ENCODE measurements around the gene PRKCH. TPM values are rescaled to one million over a fixed set of nuclear protein-coding genes. Genes with fewer than 3 reads are reported as not detected.

PRKCH gene
- 100 to 1,000 TPM; 109 to 145 TPM for total RNA-seq

DNA sequence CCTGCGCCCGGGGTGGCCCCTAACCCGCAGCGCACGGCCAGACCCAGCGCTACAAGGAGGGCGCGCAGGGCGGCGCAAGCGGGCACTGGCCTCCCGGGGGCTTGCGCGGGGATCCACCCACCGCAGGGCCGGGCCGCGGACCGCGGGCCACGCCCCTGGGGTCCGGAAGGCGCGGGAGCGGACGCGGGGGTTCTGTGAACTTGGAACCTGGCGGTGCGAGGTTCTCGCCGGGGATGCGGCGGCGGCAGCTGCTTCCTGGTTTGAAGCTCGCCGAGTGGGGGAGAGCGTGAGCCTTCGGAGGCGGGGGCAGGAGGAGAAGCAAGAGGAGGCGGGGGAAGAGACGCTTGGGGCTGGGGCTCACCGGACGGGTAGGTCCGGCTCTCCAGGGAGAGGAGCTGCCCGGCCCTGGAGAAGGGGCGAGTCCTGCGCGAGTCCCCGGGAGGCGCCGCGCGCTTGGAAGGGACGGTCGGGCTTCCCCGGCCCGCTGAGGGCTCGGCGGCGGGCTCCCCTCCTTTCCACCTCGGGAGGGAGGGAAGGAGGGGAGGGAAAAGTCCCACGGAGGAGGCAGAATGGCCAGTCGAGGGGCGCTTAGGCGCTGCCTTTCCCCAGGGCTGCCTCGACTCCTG, at the start of gene PRKCH:
TSS of gene PRKCH (plus strand) at position 195 of the 626 bp plus-strand sequence. CDS start 523 bp downstream, outside the sequence.
- Mint-ChIP-seq H3K9me3 (ENCODE audit: low read depth) (peaks cover 1% of the 10 kb centered on the region), H3K27me3 (no peaks in the 10 kb centered on the region), H3K4me3 (peak within 1 kb of the TSS; percentile 92), H3K4me1 (peaks cover 26% of the 10 kb centered on the region), H3K27ac (peak within 1 kb of the TSS; percentile 94), H3K36me3 (ENCODE audit: low read depth) (peaks cover 33% of the 10 kb centered on the region)
- POLR2A ChIA-PET: interaction anchor here (0.8 to 1.1 kb wide), 3 partner anchors 9 to 67 kb away, joined by 3 to 5 read pairs (median 3); no protein-coding TSS in a partner anchor
- peak; percentile 90 for DNase-seq
- intact Hi-C loops (cut with DNase I, micrococcal nuclease): loop anchor here (2.0 to 5.0 kb wide), 3 partner anchors 25 to 376 kb away; partner anchors contain the start of gene HIF1A (in 1 of the 2)
- CTCF ChIA-PET: interaction anchor here (0.6 to 3.7 kb wide), 7 partner anchors 12 to 346 kb away, joined by 3 to 17 read pairs (median 4); no protein-coding TSS in a partner anchor
- peak; percentile 63 for ATAC-seq

DNA sequence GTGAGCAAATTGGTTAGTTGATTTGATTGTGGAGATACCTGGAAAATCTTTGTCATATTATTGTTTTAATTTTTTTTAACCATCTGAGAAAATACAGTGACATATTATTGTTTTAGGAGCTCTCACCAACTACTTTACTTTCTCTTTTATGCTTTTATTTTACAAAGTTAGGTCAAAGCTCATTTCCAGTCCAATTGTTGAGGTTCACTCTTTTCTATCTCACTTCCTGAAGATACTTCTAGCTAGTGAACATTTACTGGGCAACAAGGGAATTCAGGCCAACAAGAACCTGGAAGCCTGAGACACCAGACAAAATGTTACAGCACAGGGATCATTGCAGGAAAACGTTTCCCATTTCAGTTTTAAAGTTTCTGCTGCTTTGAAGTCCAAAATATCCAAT, 44.1 kb upstream of the PRKCH start:
- H3K27ac Mint-ChIP-seq: no peak overlapping the region
- H3K27me3 Mint-ChIP-seq: peaks cover 14% of the 10 kb centered on the region
- ChIA-PET POLR2A (no interaction called here), CTCF (interaction anchor here (0.8 to 1.5 kb wide), 4 partner anchors 8 to 652 kb away, joined by 3 to 4 read pairs (median 4); no protein-coding TSS in a partner anchor)
- intact Hi-C loops (cut with DNase I, micrococcal nuclease): no loop called here
- H3K4me1 Mint-ChIP-seq: peaks cover 18% of the 10 kb centered on the region
- H3K9me3 Mint-ChIP-seq (ENCODE audit: low read depth): no peaks in the 10 kb centered on the region
- H3K4me3 Mint-ChIP-seq: no peak overlapping the region
- ATAC-seq (no peak), DNase-seq (no peak)
- H3K36me3 Mint-ChIP-seq (ENCODE audit: low read depth): no peaks in the 10 kb centered on the region

- no peaks in the 10 kb centered on the region for H3K9me3 Mint-ChIP-seq (ENCODE audit: low read depth)
- H3K36me3 Mint-ChIP-seq (ENCODE audit: low read depth): no peaks in the 10 kb centered on the region
- H3K27me3 Mint-ChIP-seq: peaks cover 14% of the 10 kb centered on the region
- H3K27ac Mint-ChIP-seq: no peak overlapping the region
- intact Hi-C loops (cut with DNase I, micrococcal nuclease): no loop called here
- CTCF ChIA-PET: interaction anchor here (0.7 to 3.7 kb wide), 8 partner anchors 8 to 653 kb away, joined by 3 to 20 read pairs (median 4); no protein-coding TSS in a partner anchor
- no peak for DNase-seq
- POLR2A ChIA-PET: no interaction called here
- H3K4me3 Mint-ChIP-seq: no peak overlapping the region
- peaks cover 18% of the 10 kb centered on the region for H3K4me1 Mint-ChIP-seq
- no peak for ATAC-seq
Measured at GRCh38 chr14:61277784-61278183, 43.6 kb upstream of the PRKCH start.

- Mint-ChIP-seq H3K27me3 (peaks cover 10% of the 10 kb centered on the region), H3K27ac (no peak overlapping the region), H3K36me3 (ENCODE audit: low read depth) (no peaks in the 10 kb centered on the region), H3K4me3 (no peak overlapping the region), H3K9me3 (ENCODE audit: low read depth) (no peaks in the 10 kb centered on the region), H3K4me1 (peaks cover 25% of the 10 kb centered on the region)
- ChIA-PET POLR2A (no interaction called here), CTCF (interaction anchor here (0.6 to 3.7 kb wide), 10 partner anchors 10 to 559 kb away, joined by 3 to 20 read pairs (median 4); no protein-coding TSS in a partner anchor)
- ATAC-seq (no peak), DNase-seq (no peak)
- intact Hi-C loops (cut with DNase I, micrococcal nuclease): no loop called here
Measured at GRCh38 chr14:61279082-61279481, 42.3 kb upstream of the PRKCH start.

- ATAC-seq: peak; percentile 42
- intact Hi-C loops (cut with DNase I, micrococcal nuclease): loop anchor here in 1 of 2 experiments (5.0 kb wide), 1 partner anchor 557 kb away; no protein-coding TSS in a partner anchor
Measured at GRCh38 chr14:61280092-61280525, 41.3 kb upstream of the PRKCH start.

GRCh38 chr14:61280526-61281185, 40.7 kb upstream of the PRKCH start:
- H3K4me3 Mint-ChIP-seq: peak overlapping the region; percentile 82
- peaks cover 28% of the 10 kb centered on the region for H3K4me1 Mint-ChIP-seq
- ChIA-PET CTCF (interaction anchor here (0.5 to 3.7 kb wide), 20 partner anchors 10 to 836 kb away, joined by 3 to 20 read pairs (median 3); no protein-coding TSS in a partner anchor), POLR2A (interaction anchor here (1.0 kb wide), 1 partner anchor 171 kb away, joined by 3 read pairs; no protein-coding TSS in a partner anchor)
- intact Hi-C loops (cut with DNase I, micrococcal nuclease): loop anchor here in 1 of 2 experiments (5.0 kb wide), 1 partner anchor 557 kb away; no protein-coding TSS in a partner anchor
- peaks cover 8% of the 10 kb centered on the region for H3K27me3 Mint-ChIP-seq
- H3K9me3 Mint-ChIP-seq (ENCODE audit: low read depth): no peaks in the 10 kb centered on the region
- peak overlapping the region; percentile 87 for H3K27ac Mint-ChIP-seq
- ATAC-seq (peak; percentile 90), DNase-seq (peak; percentile 88)
- H3K36me3 Mint-ChIP-seq (ENCODE audit: low read depth): no peaks in the 10 kb centered on the region

More at GRCh38 chr14:61280092-61280525, 41.3 kb upstream of the PRKCH start:
- ChIA-PET POLR2A (interaction anchor here (1.0 kb wide), 1 partner anchor 171 kb away, joined by 3 read pairs; no protein-coding TSS in a partner anchor), CTCF (interaction anchor here (0.6 to 3.7 kb wide), 20 partner anchors 10 to 836 kb away, joined by 3 to 20 read pairs (median 4); no protein-coding TSS in a partner anchor)
- peak; percentile 70 for DNase-seq
- Mint-ChIP-seq H3K9me3 (ENCODE audit: low read depth) (no peaks in the 10 kb centered on the region), H3K4me3 (peak overlapping the region; percentile 82), H3K36me3 (ENCODE audit: low read depth) (no peaks in the 10 kb centered on the region), H3K27me3 (peaks cover 8% of the 10 kb centered on the region), H3K4me1 (peaks cover 28% of the 10 kb centered on the region), H3K27ac (peak overlapping the region; percentile 87)

GRCh38 chr14:61281186-61281947, 40.0 kb upstream of the PRKCH start, which contains the start of gene TMEM30B:
TMEM30B (minus strand) TSS chr14:61281338; CDS start chr14:61281147, 191 bp downstream.
- DNase-seq (peak; percentile 38), ATAC-seq (peak; percentile 3)
- CTCF ChIA-PET: interaction anchor here (0.5 to 3.7 kb wide), 25 partner anchors 9 to 556 kb away, joined by 3 to 20 read pairs (median 3); no protein-coding TSS in a partner anchor
- Mint-ChIP-seq H3K36me3 (ENCODE audit: low read depth) (no peaks in the 10 kb centered on the region), H3K9me3 (ENCODE audit: low read depth) (no peaks in the 10 kb centered on the region), H3K27me3 (peaks cover 8% of the 10 kb centered on the region), H3K27ac (peak within 1 kb of the TSS; percentile 87), H3K4me3 (peak within 1 kb of the TSS; percentile 82), H3K4me1 (peaks cover 28% of the 10 kb centered on the region)
- POLR2A ChIA-PET: interaction anchor here (1.0 kb wide), 1 partner anchor 170 kb away, joined by 3 read pairs; no protein-coding TSS in a partner anchor
- intact Hi-C loops (cut with DNase I, micrococcal nuclease): loop anchor here in 1 of 2 experiments (5.0 kb wide), 1 partner anchor 556 kb away; no protein-coding TSS in a partner anchor

- Mint-ChIP-seq H3K4me3 (peak overlapping the region; percentile 17), H3K4me1 (peaks cover 30% of the 10 kb centered on the region), H3K9me3 (ENCODE audit: low read depth) (no peaks in the 10 kb centered on the region), H3K27me3 (peaks cover 8% of the 10 kb centered on the region), H3K27ac (no peak overlapping the region), H3K36me3 (ENCODE audit: low read depth) (no peaks in the 10 kb centered on the region)
- ATAC-seq: no peak
- intact Hi-C loops (cut with DNase I, micrococcal nuclease): loop anchor here in 1 of 2 experiments (5.0 kb wide), 1 partner anchor 555 kb away; no protein-coding TSS in a partner anchor
- no peak for DNase-seq
- ChIA-PET POLR2A (no interaction called here), CTCF (interaction anchor here (0.7 to 2.4 kb wide), 12 partner anchors 9 to 556 kb away, joined by 3 to 12 read pairs (median 4); no protein-coding TSS in a partner anchor)
Measured at GRCh38 chr14:61281948-61282275, 39.5 kb upstream of the PRKCH start.

DNA sequence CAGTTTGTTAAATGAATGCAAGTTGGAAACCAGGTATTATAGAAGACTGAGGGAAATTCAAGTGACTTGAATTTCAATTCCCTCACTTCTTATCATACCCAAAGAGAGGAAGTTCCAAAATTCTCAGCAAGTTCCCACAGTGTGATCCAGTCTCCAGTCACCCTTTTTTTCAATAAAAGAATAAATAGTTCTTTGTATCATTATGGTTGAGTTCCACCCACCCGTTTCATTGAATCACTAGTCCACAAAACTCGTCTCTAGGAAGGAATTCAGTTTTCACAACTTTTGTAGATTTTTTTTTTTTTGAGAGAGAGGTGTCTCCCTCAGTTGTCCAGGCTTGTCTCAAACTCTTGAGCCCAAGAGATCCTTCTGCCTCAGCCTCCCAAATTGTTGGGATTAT, 38.6 kb upstream of the PRKCH start:
- ATAC-seq: no peak
- Mint-ChIP-seq H3K36me3 (ENCODE audit: low read depth) (no peaks in the 10 kb centered on the region), H3K27ac (no peak overlapping the region), H3K4me3 (no peak overlapping the region), H3K27me3 (peaks cover 8% of the 10 kb centered on the region), H3K9me3 (ENCODE audit: low read depth) (no peaks in the 10 kb centered on the region), H3K4me1 (peaks cover 30% of the 10 kb centered on the region)
- intact Hi-C loops (cut with DNase I, micrococcal nuclease): loop anchor here in 1 of 2 experiments (5.0 kb wide), 1 partner anchor 555 kb away; no protein-coding TSS in a partner anchor
- no peak for DNase-seq
- ChIA-PET CTCF (interaction anchor here (1.0 to 1.5 kb wide), 3 partner anchors 10 to 654 kb away, joined by 4 to 5 read pairs (median 4); no protein-coding TSS in a partner anchor), POLR2A (interaction anchor here (0.6 kb wide), 1 partner anchor 204 kb away, joined by 3 read pairs; no protein-coding TSS in a partner anchor)

DNA sequence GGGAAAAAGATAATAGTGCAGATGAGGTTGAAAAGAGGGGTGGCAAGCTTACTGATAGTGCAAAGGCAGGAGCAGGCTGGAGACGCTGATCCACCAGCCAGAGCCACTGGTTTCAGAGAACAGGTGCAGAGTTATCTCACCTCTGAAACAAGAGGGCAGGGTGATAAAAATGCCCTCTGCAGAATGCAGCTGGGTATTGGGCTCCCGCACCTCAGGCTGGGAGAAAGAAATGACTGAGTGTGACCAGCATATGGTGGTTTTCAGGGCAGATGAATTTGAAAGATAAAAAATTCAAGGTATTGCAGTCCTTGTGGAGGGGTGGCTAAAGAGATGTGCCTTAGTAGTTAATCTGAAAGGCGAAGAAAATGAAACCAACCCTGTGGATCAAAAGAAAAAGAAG, 37.4 kb upstream of the PRKCH start:
- intact Hi-C loops (cut with DNase I, micrococcal nuclease): loop anchor here in 1 of 2 experiments (5.0 kb wide), 1 partner anchor 553 kb away; no protein-coding TSS in a partner anchor
- ATAC-seq (no peak), DNase-seq (no peak)
- Mint-ChIP-seq H3K4me3 (no peak overlapping the region), H3K4me1 (peaks cover 27% of the 10 kb centered on the region), H3K36me3 (ENCODE audit: low read depth) (no peaks in the 10 kb centered on the region), H3K27ac (no peak overlapping the region), H3K9me3 (ENCODE audit: low read depth) (no peaks in the 10 kb centered on the region), H3K27me3 (peaks cover 5% of the 10 kb centered on the region)
- ChIA-PET CTCF (interaction anchor here (0.7 to 2.4 kb wide), 6 partner anchors 9 to 554 kb away, joined by 3 to 15 read pairs (median 3); no protein-coding TSS in a partner anchor), POLR2A (no interaction called here)

All from activated CD4-positive, alpha-beta T cell treated with anti-CD3 and anti-CD28 coated beads for 36 hours (primary cell).